GM13976 (cell line): ENCODE results near the gene SPPL3.
A peak's percentile ranks its signal among the peaks of the same experiment; 100 is the strongest.

Experiments
- DNase-seq: peaks from one replicate; pipeline ENCODE4 v3.0.0; 2012; ENCODE audit warnings: low spot score
- in situ Hi-C: fragments of 300-500 bp; cut with MboI; formaldehyde crosslinking; loops from one replicate; pipeline ENCODE4 v1.12.0; 2022; ENCODE audit warnings: low sequenced_read_pairs, mixed read lengths, inconsistent platforms; ENCODE audit not compliant: unreplicated experiment
- TF ChIP-seq, protein P1 (sequence below): IDR thresholded peaks from 2 replicates; pipeline ENCODE4 v1.5.1; 2012; ENCODE audit warnings: borderline replicate concordance, mild to moderate bottlenecking; ENCODE audit not compliant: insufficient read depth; ENCODE audit errors: extremely low read depth, missing control alignments, control extremely low read depth

SPPL3 gene

DNA sequence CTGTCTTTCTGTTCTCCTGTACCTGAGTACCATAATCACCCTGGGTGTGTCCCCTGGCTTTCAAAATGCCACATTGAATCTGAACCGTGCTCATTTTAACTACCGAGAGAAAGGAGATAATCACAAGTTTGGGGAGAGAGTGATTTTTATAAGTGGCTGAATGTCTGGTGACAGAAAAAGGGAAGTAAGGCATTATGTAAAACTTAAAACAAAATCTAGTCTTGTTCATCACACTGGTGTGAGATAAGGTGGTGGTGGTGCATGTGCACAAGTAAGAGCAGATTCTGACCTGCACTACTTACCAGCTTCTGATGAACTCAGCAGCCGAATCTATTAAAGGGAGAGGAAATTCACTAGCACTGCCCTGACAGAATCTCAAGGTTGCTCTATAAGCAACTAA is 56.3 kb downstream of the SPPL3 start:
- DNase-seq: peak; percentile 44
- TF ChIP-seq, protein P1, sequence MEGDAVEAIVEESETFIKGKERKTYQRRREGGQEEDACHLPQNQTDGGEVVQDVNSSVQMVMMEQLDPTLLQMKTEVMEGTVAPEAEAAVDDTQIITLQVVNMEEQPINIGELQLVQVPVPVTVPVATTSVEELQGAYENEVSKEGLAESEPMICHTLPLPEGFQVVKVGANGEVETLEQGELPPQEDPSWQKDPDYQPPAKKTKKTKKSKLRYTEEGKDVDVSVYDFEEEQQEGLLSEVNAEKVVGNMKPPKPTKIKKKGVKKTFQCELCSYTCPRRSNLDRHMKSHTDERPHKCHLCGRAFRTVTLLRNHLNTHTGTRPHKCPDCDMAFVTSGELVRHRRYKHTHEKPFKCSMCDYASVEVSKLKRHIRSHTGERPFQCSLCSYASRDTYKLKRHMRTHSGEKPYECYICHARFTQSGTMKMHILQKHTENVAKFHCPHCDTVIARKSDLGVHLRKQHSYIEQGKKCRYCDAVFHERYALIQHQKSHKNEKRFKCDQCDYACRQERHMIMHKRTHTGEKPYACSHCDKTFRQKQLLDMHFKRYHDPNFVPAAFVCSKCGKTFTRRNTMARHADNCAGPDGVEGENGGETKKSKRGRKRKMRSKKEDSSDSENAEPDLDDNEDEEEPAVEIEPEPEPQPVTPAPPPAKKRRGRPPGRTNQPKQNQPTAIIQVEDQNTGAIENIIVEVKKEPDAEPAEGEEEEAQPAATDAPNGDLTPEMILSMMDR: no peak
- in situ Hi-C loops: no loop called here

DNA sequence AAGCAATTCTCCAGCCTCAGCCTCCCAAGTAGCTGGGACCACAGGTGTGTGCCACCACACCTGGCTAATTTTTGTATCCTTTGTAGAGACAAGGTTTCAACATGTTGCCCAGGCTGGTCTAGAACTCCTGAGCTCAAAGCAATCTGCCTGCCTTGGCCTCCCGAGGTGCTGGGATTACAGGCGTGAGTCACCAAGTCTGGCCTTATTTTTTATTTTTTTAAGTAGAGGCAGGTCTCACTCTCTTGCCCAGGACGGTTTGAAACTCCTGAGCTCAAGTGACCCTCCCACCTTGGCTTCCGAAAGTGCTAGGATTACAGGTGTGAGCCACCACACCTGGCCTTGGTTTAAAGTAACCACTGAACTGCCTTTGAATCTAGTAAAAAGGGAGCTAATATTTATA is 56.8 kb downstream of the SPPL3 start:
- TF ChIP-seq, protein P1: no peak
- in situ Hi-C loops: no loop called here
- DNase-seq: no peak

DNA sequence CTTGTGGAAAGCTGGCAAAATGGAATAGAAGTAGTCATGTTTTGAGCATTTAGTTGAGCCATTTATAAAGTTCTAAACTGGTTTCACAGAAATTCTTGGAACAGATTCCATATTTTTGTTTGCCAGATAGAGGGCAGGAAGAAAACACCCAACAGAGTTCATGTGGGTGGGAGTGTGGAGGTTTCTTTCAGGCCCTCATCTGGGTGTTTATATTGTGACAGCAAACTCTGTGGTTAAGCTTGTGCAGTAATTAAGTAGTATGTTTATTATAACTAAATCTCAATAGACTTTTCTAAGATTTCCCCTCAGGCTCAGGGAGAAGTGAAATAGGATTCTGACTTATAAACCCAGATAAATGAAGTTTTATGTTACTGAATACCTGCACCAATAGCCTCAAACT is 57.4 kb downstream of the SPPL3 start:
- DNase-seq: no peak
- in situ Hi-C loops: no loop called here

DNA sequence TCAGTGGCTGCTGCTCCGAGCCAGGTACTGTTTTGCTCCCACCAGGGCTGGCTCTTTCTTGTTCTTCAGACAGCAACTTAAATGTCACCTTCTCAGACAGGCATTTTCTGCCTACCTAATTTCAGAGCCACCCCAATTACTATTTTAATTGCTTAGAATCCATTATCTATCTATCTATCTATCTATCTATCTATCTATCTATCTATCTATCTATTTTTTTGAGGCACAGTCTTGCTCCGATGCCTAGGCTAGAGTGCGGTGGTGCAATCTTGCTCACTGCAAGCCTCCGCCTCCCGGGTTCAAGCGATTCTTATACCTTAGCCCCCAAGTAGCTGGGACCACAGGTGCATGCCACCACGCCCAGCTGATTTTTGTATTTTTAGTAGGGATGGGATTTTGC is 58.5 kb downstream of the SPPL3 start:
- in situ Hi-C loops: no loop called here
- no peak for DNase-seq
- TF ChIP-seq, protein P1: no peak

More for the DNA sequence above, 57.4 kb downstream of the SPPL3 start:
- TF ChIP-seq, protein P1: no peak

DNA sequence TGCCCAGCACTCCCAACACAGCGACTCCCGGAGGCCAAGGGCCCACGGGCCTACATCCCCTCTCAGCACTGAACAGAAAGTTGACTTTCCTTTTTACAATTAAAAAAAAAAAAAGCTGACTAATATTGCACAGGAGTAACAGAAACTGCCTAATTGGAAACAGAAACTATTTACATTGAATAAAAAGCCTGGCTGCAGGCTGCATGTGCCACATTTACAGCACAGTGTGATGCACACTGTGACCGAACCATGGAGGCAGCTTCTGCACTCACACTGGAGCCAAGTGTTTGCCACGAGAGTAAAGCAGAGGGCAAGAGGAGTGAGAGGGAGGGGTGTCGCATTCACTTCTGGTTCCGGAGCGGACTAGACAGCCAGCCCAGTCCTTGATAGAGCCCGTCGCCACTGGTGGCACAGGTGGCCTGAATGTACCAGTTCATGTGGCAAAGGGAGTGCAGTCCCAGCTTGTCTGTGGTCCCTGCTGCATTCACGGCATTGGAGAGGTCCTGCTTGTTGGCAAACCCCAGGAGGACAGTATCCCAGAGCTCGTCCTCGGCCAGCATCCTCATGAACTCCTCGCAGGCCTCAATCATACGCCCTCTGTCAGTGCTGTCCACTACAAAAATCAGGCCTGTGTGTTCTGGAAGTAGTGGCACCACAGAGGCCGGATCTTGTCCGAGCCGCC is 59.2 kb downstream of the SPPL3 start:
- TF ChIP-seq, protein P1: no peak
- in situ Hi-C loops: no loop called here
- no peak for DNase-seq

DNA sequence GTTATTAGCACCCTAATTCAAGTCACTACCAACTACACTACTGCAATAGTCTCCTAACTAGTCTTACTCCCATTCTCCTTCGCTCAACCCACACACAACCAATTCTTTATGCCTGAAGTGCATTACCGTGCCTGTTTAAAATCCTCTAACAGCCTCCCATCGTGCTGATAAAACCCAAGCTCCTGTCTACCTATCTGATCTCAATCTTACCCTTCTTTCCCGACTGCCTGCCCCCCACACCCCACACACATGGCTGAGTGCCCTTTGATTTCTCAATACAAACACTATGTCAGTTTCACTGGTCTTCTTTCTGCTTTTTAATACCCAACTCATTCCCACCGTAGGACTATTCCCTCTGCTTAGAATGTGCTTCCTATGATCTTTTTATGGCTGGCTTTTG is 59.9 kb downstream of the SPPL3 start:
- in situ Hi-C loops: no loop called here
- DNase-seq: no peak
- TF ChIP-seq, protein P1: no peak
